Eye (tissue), 1 donor: ENCODE measurements around the gene HMGCS1.
"Not testable (repeated sequence)": the region's sequence is repeated elsewhere in the genome, so short reads cannot be mapped to it uniquely, and the experiment has no call there.

Source experiments
- DNase-seq: peaks from one replicate; pipeline ENCODE4 v3.0.0-alpha.2; 2015

HMGCS1 gene

DNA sequence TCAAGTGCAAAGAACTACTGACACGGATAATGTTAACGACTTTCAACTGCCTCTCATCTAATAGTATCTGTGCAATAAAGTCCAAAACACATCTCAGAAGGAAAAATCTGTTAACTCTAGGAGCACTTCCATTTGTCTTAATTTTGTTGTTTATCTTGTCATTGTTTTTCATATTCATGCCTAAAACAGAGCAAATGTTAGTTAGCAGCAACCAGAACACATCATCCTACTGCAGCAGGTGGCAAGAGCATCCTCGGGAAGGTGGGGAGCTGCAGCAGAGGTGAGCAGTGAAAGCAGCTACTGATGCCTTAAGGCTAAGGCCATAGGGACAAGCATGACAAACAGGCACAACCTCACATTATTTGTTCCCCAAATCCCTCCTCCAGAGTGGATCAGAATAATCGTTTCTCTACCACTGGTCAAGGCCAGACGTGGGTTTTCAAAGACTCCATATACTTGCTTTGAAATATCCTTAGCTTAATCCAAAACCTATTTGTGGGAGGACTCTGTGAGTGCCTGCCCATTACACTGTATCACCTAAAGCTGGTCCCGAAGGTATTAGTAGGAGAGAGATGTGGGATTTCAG is 1.0 kb downstream of the HMGCS1 start:
- DNase-seq: peak; percentile 43

GRCh38 chr5:43309637-43310036 is 3.6 kb downstream of the HMGCS1 start:
- DNase-seq: no peak

DNA sequence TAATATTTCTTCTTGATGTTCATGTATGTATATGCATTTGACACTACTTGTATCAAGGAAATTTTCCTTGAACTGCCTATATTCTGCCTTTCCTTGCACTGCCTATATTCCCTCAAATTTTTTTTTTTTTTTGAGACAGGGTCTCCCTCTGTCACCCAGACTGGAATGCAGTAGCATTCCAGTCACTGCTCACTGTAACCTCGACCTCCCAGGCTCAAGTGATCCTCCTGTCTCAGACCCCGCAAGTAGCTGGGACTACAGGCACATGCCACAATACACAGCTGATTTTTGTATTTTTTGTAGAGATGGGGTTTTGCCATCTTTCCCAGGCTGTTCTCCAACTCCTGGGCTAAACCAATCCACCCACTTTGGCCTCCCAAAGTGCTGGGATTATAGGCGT is 4.1 kb downstream of the HMGCS1 start:
- no peak for DNase-seq

DNA sequence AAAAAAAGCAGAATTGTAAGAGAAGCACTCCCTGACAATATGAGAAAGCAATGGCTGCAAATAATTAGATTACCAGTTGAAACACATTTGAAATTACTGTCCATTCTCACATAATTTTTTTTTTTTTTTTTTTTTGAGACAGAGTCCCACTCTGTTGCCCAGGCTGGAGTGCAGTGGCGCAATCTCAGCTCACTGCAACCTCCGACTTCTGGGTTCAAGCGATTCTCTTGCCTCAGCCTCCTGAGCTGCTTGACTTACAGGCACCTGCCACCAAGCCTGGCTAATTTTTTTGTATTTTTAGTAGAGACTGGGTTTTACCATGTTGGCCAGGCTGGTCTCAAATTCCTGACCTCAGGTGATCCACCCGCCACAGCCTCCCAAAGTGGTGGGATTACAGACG is 6.3 kb downstream of the HMGCS1 start:
- DNase-seq: not testable (repeated sequence)

DNA sequence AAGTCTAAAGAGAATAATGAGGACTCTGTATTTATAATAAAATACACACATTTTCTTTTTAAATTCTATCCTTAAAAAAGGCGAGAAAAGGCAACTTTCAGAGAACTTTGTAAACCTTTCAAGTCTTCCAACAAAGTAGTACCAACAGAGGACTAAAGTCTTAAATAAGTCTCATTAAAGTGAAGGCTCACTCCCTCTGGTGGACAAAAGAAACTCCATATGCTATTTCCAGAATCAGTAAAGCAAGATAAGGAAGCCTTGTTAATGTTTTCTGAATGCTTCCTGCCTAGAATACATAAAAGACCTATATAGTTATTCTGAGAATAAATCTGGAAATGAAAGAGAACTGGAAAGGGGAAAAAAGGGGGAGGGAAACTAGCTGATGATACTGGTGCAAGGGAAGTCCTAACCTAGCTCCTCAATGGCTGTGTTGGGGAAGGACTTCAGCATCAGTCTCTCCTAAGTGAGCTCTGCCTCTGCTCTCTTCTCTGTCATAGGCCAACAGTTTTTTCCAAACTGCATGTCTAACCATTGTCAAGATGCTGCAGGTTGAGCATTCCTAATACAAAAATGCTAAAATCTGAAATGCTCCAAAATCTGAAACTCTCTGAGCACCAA is 7.2 kb downstream of the HMGCS1 start:
- DNase-seq: peak; percentile 80

DNA sequence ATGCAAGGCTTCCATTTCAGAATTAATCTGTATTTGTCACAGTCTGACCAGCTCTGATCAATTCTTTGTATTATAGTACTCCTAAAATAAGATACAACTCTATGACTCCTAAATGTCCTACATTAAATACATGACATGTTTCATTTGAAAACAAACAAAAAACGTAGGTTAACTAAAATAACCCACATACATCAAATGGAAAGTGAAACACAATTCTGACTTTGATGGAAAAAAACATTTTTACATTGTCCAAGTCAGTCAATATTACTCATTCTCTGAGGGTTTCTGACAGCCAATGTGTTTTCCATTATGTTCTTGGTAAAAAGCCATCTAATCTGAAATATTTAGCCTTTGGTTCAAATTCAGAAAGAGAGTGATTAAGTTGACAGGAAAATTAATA is 8.7 kb downstream of the HMGCS1 start:
- DNase-seq: no peak

DNA sequence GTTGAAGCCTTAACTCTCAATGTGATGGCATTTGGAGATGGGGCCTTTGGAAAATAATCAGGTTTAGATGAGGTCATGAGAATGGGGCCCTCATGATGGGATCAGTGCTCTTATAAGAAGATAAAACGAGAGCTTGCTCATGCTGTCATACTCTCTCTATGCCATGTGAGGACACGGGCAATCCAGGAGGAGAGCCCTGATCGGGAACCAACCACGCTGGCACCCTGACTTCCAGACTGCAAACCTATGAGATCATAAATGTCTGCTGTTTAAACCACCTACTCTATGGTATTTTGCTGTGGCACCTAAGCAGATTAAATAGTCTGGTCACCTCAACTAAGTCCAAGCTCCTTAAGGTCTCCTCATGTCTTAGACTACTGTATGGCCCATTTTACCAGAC is 10.0 kb downstream of the HMGCS1 start:
- no peak for DNase-seq

DNA sequence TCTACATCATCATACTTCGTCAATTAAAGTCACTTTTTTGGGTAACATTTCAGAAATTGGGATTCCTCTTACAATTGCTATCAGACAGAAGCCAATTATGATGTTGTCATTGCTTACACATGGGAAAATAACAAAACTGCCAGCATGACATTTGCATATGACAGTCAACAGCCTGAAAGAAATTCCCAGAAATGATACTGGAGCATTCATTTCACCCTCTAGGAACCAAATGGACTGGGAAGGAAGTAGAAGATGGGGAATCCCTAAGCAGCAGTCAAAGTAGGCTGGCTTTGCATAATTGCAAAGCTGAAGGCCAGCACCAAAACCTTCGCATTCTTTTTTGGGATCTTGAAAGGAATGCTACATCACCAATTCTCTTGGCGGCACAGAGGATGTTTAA is 10.7 kb downstream of the HMGCS1 start:
- DNase-seq: no peak

DNA sequence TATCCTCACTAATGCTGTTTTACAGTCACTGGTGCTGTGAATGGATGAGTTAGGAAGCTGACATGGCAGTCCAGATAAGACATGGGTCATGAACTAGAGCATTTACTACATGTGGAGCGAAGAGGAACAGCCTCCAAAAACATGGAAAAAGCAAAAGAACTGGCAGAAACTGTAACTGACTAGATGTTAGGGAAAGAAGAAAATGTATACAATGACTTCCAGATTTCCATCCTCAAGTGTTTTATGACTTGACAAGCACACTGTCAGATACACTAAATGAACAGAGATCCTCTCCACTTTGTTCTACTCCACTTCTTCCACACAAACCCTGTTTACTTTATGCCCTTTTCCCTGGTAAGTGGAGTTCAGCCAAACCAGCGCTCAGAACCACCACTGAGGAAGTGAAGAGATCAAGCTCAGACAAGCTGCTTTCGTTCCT is 11.5 kb downstream of the HMGCS1 start:
- DNase-seq: no peak

GRCh38 chr5:43300112-43300511 is 13.1 kb downstream of the HMGCS1 start:
- no peak for DNase-seq

GRCh38 chr5:43298443-43298842 is 14.8 kb downstream of the HMGCS1 start:
- DNase-seq: no peak

DNA sequence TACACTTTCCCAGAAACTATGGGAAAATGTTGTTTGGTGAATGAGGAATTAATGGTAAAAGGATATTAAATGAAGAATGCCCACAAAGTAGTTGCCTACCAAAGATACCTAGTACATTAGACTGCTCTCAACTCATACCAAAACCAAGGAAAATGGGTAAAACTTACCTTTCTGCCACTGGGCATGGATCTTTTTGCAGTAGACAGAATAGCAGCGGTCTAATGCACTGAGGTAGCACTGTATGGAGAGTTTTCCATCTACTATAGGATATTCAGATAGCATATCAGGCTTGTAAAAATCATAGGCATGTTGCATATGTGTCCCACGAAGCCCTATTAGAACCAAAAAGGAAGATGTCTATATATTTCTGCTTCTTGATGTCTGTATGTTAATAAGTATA is 16.4 kb downstream of the HMGCS1 start:
- no peak for DNase-seq

DNA sequence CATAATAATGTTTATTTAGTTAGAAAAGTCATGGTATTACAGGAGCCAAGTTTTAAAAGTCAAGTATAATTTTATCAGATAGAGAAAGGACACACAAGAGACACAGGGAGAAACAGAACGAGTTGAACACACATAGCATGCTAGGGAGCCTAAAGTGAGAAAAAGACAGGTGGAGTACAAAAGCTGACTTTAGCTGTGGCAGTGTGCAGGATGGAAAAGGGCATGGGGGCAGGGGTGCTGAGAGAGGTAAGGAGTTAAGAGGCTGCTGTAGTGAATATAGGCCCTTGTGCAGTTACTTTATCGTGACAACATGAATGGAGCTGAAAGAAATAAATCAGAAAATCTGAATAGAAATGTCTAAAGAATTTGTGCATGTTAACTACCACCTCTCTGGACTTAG is 18.0 kb downstream of the HMGCS1 start:
- DNase-seq: no peak

GRCh38 chr5:43294226-43294625 is 19.0 kb downstream of the HMGCS1 start:
- DNase-seq: no peak

DNA sequence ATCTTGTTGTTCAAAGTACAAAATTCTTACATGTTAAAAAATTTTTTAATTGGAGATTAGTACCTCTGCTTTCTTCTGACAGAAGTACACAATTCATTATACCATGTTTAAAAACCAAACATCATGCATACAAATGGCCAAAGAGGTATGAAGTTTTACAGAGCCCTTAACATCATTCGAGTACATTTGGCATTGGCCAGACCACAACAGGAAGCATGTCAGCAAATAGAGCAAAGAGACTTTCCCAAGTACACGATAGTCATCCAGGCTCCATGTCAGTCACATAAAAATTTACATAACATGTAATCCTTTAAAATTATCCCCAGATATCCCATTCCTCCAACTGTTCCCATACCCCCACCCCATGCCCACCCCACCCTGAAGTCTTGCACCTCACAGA is 22.5 kb downstream of the HMGCS1 start:
- no peak for DNase-seq

GRCh38 chr5:43288269-43288831 is 24.9 kb downstream of the HMGCS1 start:
- no peak for DNase-seq

DNA sequence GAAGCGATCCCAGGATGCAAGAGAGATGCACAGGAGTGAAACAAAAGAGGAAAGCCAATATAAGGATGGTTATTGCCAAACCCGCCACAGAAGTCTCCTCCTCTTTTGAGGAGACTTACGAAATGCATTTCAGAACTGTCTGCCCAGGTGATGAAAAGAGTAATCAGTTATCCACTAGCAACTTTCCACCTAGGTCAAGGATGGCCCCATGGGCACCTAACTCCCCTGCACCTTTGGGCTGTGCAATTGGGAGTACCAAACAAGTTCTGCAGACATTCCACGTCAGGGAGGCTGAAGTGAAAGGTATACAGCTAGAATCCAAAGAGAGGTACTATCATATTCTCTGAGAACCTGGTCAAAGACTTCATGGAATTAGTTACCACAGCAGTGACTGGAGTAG is 25.7 kb downstream of the HMGCS1 start:
- no peak for DNase-seq

DNA sequence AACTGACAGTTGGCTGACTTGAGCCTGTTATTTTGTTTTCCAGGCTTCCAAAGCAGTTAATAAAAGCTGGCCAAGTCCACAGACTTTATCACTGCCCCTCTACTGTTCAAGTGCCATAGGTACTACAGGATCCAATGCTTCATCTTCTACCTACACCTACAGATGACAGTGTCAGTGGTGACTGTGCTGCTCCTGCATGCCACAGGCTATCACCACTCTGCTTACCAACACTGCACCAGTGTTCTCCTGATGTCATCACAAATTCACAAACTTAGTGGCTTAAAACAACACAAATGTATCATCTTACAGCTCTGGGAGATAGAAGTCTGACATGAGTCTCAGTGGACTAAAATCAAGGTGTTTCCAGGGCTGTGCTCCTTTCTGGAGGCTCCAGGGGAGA is 26.6 kb downstream of the HMGCS1 start:
- DNase-seq: no peak

GRCh38 chr5:43281840-43282658 is 31.2 kb downstream of the HMGCS1 start:
- no peak for DNase-seq

- DNase-seq: no peak
Observed at GRCh38 chr5:43279548-43280274, 33.5 kb downstream of the HMGCS1 start.

DNA sequence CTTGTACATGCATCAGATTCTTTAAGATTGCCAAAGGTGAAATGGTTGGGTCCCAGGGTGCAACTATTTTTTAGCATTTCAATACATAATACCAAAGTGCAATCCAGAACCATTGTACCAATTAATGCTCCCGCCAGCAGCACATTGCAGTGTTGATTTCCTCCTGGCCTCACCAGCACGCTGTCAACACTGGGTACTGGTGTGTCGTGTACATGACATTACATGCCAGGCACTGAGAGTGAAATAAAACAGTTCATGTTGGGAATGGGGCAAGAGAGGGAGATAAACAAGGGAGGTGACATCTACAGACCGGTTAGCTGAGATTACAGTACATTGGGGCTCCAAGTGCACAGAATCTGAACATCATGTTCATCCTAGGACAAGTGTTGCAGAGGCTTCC is 37.8 kb downstream of the HMGCS1 start:
- no peak for DNase-seq

GRCh38 chr5:43274435-43275114 is 38.6 kb downstream of the HMGCS1 start:
- DNase-seq: no peak

DNA sequence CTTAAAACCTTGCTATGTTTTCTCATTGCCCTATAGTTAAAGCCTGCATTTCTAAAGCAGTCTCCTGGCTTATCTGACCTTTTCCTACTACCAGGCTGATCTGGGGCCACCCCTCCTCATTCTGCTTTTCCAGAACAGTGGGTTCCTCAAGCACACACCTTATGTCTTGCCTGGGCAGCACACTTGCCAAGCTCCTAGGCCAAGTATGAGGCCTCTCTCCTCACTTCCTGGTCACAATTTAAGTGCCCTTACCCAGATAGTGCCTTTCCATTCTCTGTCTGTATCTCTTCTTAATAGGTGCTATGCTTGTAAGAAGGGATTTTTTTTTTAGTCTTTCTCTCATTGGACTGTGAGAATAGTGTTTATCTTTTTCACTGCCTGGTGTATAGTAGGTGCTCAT is 39.7 kb downstream of the HMGCS1 start:
- no peak for DNase-seq
